Neural progenitor cell (in vitro differentiated cells): ENCODE data around the gene SH3D21. TPM values are rescaled to one million over a fixed set of nuclear protein-coding genes. Genes with fewer than 3 reads are reported as not detected.

Experiments
- DNase-seq: peaks from one replicate; pipeline ENCODE4 v3.0.0-alpha.2; 2016; ENCODE audit warnings: low spot score
- H2AFZ ChIP-seq: fragments of 200-600 bp; sonication (generic); replicated peaks from 2 replicates; pipeline ENCODE4 v1.6.1; 2016; ENCODE audit warnings: antibody characterized with exemption
- H3F3A ChIP-seq: fragments of 200-600 bp; sonication (generic); 2 replicates; pipeline ENCODE4 v1.6.1; 2016; ENCODE audit warnings: antibody characterized with exemption, low read depth
- H3K27ac ChIP-seq: fragments of 200-600 bp; sonication (generic); 2 replicates; pipeline ENCODE4 v1.5.1; 2016; ENCODE audit warnings: mild to moderate bottlenecking
- H3K27me3 ChIP-seq: fragments of 200-600 bp; sonication (generic); 2 replicates; pipeline ENCODE4 v1.6.1; 2016; ENCODE audit warnings: mild to moderate bottlenecking, moderate library complexity
- H3K36me3 ChIP-seq: fragments of 200-600 bp; sonication (generic); 2 replicates; pipeline ENCODE4 v1.5.1; 2016
- H3K4me1 ChIP-seq: fragments of 200-600 bp; sonication (generic); 2 replicates; pipeline ENCODE4 v1.6.1; 2016; ENCODE audit warnings: mixed run types
- H3K4me2 ChIP-seq: fragments of 200-600 bp; sonication (generic); 2 replicates; pipeline ENCODE4 v1.6.1; 2016
- H3K4me3 ChIP-seq: fragments of 200-600 bp; sonication (generic); 2 replicates; pipeline ENCODE4 v1.5.1; 2016
- H3K79me2 ChIP-seq: fragments of 200-600 bp; sonication (generic); 2 replicates; pipeline ENCODE4 v1.6.1; 2016; ENCODE audit warnings: low read depth
- H3K9ac ChIP-seq: fragments of 200-600 bp; sonication (generic); 2 replicates; pipeline ENCODE4 v1.6.1; 2016
- H3K9me3 ChIP-seq: fragments of 200-600 bp; sonication (generic); 2 replicates; pipeline ENCODE4 v1.5.1; 2016; ENCODE audit warnings: low read depth
- H4K20me1 ChIP-seq: fragments of 200-600 bp; sonication (generic); 2 replicates; pipeline ENCODE4 v1.6.1; 2016; ENCODE audit warnings: low read depth
- H3K27ac Mint-ChIP-seq: 3 replicates; pipeline ENCODE4 v1.8.0; 2021; ENCODE audit warnings: mixed read lengths
- H3K27me3 Mint-ChIP-seq: 2 replicates; pipeline ENCODE4 v1.8.0; 2022; ENCODE audit warnings: low read depth, mild to moderate bottlenecking, inconsistent platforms, moderate library complexity, mixed read lengths; ENCODE audit not compliant: insufficient read depth
- H3K36me3 Mint-ChIP-seq: 3 replicates; pipeline ENCODE4 v1.8.0; 2021; ENCODE audit warnings: mixed read lengths
- H3K4me1 Mint-ChIP-seq: 3 replicates; pipeline ENCODE4 v1.8.0; 2021; ENCODE audit warnings: mixed read lengths
- H3K4me3 Mint-ChIP-seq: 3 replicates; pipeline ENCODE4 v1.8.0; 2021; ENCODE audit warnings: mild to moderate bottlenecking, moderate library complexity, mixed read lengths
- H3K9me3 Mint-ChIP-seq: 3 replicates; pipeline ENCODE4 v1.8.0; 2020; ENCODE audit warnings: mixed read lengths
- EZH2 ChIP-seq: fragments of 200-600 bp; sonication (generic); IDR thresholded peaks from 2 replicates; pipeline ENCODE4 v1.6.1; 2017; ENCODE audit warnings: antibody characterized with exemption, mild to moderate bottlenecking, moderate library complexity
- EZH2phosphoT487 ChIP-seq: fragments of 200-600 bp; sonication (generic); IDR thresholded peaks from 2 replicates; pipeline ENCODE4 v1.6.1; 2017; ENCODE audit warnings: antibody characterized with exemption
- total RNA-seq: library from RNA; depleted of rRNA; stranded (reverse); fragments of >200 nt; gene quantifications from 2 replicates; pipeline ENCODE4 v1.2.3, GENCODE V29; 2015; ENCODE audit warnings: low replicate concordance
- TF ChIP-seq, protein P1 (sequence below): fragments of 200-600 bp; sonication (generic); IDR thresholded peaks from 2 replicates; pipeline ENCODE4 v1.5.1; 2017; ENCODE audit warnings: antibody characterized with exemption, mild to moderate bottlenecking

The SH3D21 gene
- total RNA-seq, 1 donor from 2014 or later, result 6.1 TPM

DNA sequence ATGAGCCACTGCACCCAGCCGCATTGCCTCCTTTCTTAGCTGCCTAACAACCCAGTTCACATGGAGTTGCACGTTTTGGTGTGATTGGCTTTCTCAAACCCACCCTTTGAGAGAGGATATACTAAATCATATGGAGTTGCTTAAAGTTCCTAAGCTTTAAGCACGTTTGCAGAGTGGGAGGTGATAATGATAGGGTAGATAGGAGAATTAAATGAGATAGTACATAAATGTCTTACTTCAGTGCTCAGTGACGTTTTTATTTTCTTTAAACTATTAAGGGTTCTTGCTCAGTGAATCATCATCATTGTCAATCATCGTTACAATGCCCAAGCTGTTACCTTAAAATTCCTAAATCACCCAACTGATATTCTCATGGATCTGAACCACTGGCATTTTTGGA lies 2.9 kb upstream of the SH3D21 start:
- no peak for TF ChIP-seq EZH2phosphoT487
- TF ChIP-seq, protein P1, sequence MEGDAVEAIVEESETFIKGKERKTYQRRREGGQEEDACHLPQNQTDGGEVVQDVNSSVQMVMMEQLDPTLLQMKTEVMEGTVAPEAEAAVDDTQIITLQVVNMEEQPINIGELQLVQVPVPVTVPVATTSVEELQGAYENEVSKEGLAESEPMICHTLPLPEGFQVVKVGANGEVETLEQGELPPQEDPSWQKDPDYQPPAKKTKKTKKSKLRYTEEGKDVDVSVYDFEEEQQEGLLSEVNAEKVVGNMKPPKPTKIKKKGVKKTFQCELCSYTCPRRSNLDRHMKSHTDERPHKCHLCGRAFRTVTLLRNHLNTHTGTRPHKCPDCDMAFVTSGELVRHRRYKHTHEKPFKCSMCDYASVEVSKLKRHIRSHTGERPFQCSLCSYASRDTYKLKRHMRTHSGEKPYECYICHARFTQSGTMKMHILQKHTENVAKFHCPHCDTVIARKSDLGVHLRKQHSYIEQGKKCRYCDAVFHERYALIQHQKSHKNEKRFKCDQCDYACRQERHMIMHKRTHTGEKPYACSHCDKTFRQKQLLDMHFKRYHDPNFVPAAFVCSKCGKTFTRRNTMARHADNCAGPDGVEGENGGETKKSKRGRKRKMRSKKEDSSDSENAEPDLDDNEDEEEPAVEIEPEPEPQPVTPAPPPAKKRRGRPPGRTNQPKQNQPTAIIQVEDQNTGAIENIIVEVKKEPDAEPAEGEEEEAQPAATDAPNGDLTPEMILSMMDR, result no peak
- no peak for TF ChIP-seq EZH2
- Histone ChIP-seq H3K9me3 (no peaks in the 10 kb centered on the region), H3K36me3 (peaks cover 4% of the 10 kb centered on the region), H3K79me2 (peaks cover 6% of the 10 kb centered on the region), H3K4me2 (no peak overlapping the region), H4K20me1 (peaks cover 26% of the 10 kb centered on the region), H2AFZ (no peak overlapping the region), H3K27me3 (no peaks in the 10 kb centered on the region), H3K27ac (no peak overlapping the region), H3K9ac (no peak overlapping the region), H3F3A (peaks cover 27% of the 10 kb centered on the region), H3K4me3 (no peak overlapping the region), H3K4me1 (peaks cover 11% of the 10 kb centered on the region)
- H3K36me3 Mint-ChIP-seq, result peaks cover 22% of the 10 kb centered on the region
- no peak overlapping the region for H3K4me3 Mint-ChIP-seq
- peaks cover 4% of the 10 kb centered on the region for H3K27me3 Mint-ChIP-seq
- no peak overlapping the region for H3K27ac Mint-ChIP-seq
- H3K4me1 Mint-ChIP-seq, result peaks cover 14% of the 10 kb centered on the region
- DNase-seq, result no peak
- no peaks in the 10 kb centered on the region for H3K9me3 Mint-ChIP-seq

DNA sequence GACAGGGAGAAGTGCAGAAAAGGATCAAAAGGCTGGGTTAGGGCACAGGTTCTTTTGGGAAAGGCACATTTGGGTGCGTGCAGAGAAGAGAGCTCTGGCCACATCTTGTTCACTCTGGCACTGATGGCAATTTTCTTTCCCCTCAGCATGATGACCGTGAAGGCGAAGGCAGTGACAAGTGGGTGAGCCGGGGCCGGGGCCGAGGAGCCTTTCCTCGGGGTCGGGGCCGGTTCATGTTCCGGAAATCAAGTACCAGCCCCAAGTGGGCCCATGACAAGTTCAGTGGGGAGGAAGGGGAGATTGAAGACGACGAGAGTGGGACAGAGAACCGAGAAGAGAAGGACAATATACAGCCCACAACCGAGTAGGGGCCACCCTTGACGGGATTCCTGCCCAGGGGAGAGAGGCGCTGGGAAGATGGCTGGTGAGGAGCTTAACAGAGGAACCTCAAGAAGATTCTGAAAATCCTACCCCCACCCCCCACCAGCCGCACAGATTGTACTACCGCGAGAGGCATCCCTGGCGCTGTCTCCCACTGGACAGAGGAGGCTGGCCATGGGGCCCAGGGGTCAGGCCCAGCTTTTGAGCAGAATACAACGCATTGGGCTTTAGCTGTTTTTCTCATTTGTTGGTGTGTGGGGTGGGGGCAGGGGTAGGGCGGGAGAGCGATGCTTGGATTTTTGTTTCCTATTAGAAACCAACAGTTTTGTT lies 2.4 kb upstream of the SH3D21 start:
- no peaks in the 10 kb centered on the region for H3K27me3 ChIP-seq
- H3K4me3 ChIP-seq, result no peak overlapping the region
- Mint-ChIP-seq H3K4me3 (no peak overlapping the region), H3K27ac (no peak overlapping the region), H3K4me1 (peaks cover 16% of the 10 kb centered on the region), H3K27me3 (peaks cover 4% of the 10 kb centered on the region), H3K36me3 (peaks cover 22% of the 10 kb centered on the region), H3K9me3 (no peaks in the 10 kb centered on the region)
- H3K9ac ChIP-seq, result no peak overlapping the region
- H3K27ac ChIP-seq, result no peak overlapping the region
- no peak overlapping the region for H3K4me2 ChIP-seq
- H3K9me3 ChIP-seq, result no peaks in the 10 kb centered on the region
- TF ChIP-seq EZH2phosphoT487 (no peak), EZH2 (no peak)
- TF ChIP-seq, protein P1, result no peak
- DNase-seq, result no peak
- H3K4me1 ChIP-seq, result peaks cover 11% of the 10 kb centered on the region
- H2AFZ ChIP-seq, result no peak overlapping the region
- peaks cover 6% of the 10 kb centered on the region for H3K79me2 ChIP-seq
- peaks cover 27% of the 10 kb centered on the region for H3F3A ChIP-seq
- H4K20me1 ChIP-seq, result peaks cover 26% of the 10 kb centered on the region
- peaks cover 4% of the 10 kb centered on the region for H3K36me3 ChIP-seq

DNA sequence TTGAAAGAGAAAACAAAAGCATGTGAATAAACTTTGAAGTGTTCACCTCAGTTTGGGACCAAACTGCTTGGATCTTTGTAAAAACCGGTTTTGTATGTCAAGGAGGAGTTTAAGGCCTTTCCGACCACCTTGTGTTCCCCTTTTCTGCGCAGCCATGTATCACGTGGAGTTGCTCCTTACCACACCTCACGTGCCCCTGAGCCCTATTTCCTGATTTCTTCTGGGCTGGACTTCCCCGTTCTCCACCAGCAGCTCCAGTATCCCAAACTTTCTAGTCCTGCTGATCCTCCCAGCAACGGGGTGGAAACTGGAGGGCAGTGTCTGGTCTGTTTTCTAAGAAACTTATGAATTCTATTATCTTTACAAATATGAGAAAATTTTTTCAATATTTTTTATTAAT lies 1.6 kb upstream of the SH3D21 start:
- peaks cover 11% of the 10 kb centered on the region for H3K4me1 ChIP-seq
- H3K27ac ChIP-seq, result no peak overlapping the region
- no peak overlapping the region for H3K4me3 ChIP-seq
- peaks cover 24% of the 10 kb centered on the region for H4K20me1 ChIP-seq
- H3K36me3 ChIP-seq, result peaks cover 4% of the 10 kb centered on the region
- no peak overlapping the region for H2AFZ ChIP-seq
- no peak overlapping the region for H3K4me3 Mint-ChIP-seq
- H3K9me3 Mint-ChIP-seq, result no peaks in the 10 kb centered on the region
- peaks cover 4% of the 10 kb centered on the region for H3K27me3 Mint-ChIP-seq
- peaks cover 27% of the 10 kb centered on the region for H3F3A ChIP-seq
- no peak for TF ChIP-seq EZH2phosphoT487
- TF ChIP-seq, protein P1, result no peak
- no peak overlapping the region for H3K27ac Mint-ChIP-seq
- H3K36me3 Mint-ChIP-seq, result peaks cover 24% of the 10 kb centered on the region
- peaks cover 16% of the 10 kb centered on the region for H3K4me1 Mint-ChIP-seq
- H3K4me2 ChIP-seq, result no peak overlapping the region
- H3K79me2 ChIP-seq, result peaks cover 6% of the 10 kb centered on the region
- no peak for DNase-seq
- H3K9me3 ChIP-seq, result no peaks in the 10 kb centered on the region
- H3K9ac ChIP-seq, result no peak overlapping the region
- no peaks in the 10 kb centered on the region for H3K27me3 ChIP-seq
